ENCODE data around the gene NEK6. TPM values are rescaled to one million over a fixed set of nuclear protein-coding genes. Genes with fewer than 3 reads are reported as not detected.

The NEK6 gene
- total and polyA plus RNA-seq, 3 donors from 2014 or later: 11.5 to 21.5 (median 21.4) TPM

- intact Hi-C loops (cut with DNase I; ENCODE audit: low total_unique reads): no loop called here
- TF ChIP-seq CTCF (IDR thresholded peaks at IDR 0.05) (no peak), POLR2A (IDR thresholded peaks at IDR 0.05) (no peak)
- Histone ChIP-seq H3K36me3 (ENCODE audit: low read depth, missing control alignments) (no peaks in the 10 kb centered on the region), H3K4me1 (no peaks in the 10 kb centered on the region), H3K27me3 (no peaks in the 10 kb centered on the region), H3K27ac (no peak overlapping the region), H3K9me3 (no peaks in the 10 kb centered on the region), H3K4me3 (no peak overlapping the region)
- WGBS, 2 donors: 91% methylated on average over 5 of the region's 5 CpGs
- no peak for DNase-seq
Observed at GRCh38 chr9:124384846-124385245, 127.1 kb downstream of the NEK6 start.

- Histone ChIP-seq H3K27ac (no peak overlapping the region), H3K36me3 (ENCODE audit: low read depth, missing control alignments) (no peaks in the 10 kb centered on the region), H3K9me3 (no peaks in the 10 kb centered on the region), H3K4me1 (no peaks in the 10 kb centered on the region), H3K27me3 (no peaks in the 10 kb centered on the region), H3K4me3 (no peak overlapping the region)
- intact Hi-C loops (cut with DNase I; ENCODE audit: low total_unique reads): no loop called here
- 81 to 88% methylated on average over 7 of the region's 7 CpGs for WGBS, 2 donors
- DNase-seq: no peak
- TF ChIP-seq CTCF (IDR thresholded peaks at IDR 0.05) (no peak), POLR2A (IDR thresholded peaks at IDR 0.05) (no peak)
Observed at GRCh38 chr9:124385623-124386022, 127.9 kb downstream of the NEK6 start.

GRCh38 chr9:124386201-124386600 lies 128.5 kb downstream of the NEK6 start:
- no peak for DNase-seq
- H3K27me3 ChIP-seq: no peaks in the 10 kb centered on the region
- WGBS, 2 donors: 81 to 84% methylated on average over 3 of the region's 3 CpGs
- no peak overlapping the region for H3K27ac ChIP-seq
- no peaks in the 10 kb centered on the region for H3K4me1 ChIP-seq
- no peaks in the 10 kb centered on the region for H3K9me3 ChIP-seq
- intact Hi-C loops (cut with DNase I; ENCODE audit: low total_unique reads): no loop called here
- TF ChIP-seq CTCF (IDR thresholded peaks at IDR 0.05) (no peak), POLR2A (IDR thresholded peaks at IDR 0.05) (no peak)
- H3K36me3 ChIP-seq (ENCODE audit: low read depth, missing control alignments): no peaks in the 10 kb centered on the region
- H3K4me3 ChIP-seq: no peak overlapping the region

- WGBS, 2 donors: 82 to 91% methylated on average over 12 of the region's 12 CpGs
- intact Hi-C loops (cut with DNase I; ENCODE audit: low total_unique reads): no loop called here
- no peak overlapping the region for H3K27ac ChIP-seq
- TF ChIP-seq POLR2A (IDR thresholded peaks at IDR 0.05) (no peak), CTCF (IDR thresholded peaks at IDR 0.05) (no peak)
- no peaks in the 10 kb centered on the region for H3K36me3 ChIP-seq (ENCODE audit: low read depth, missing control alignments)
- no peaks in the 10 kb centered on the region for H3K9me3 ChIP-seq
- H3K27me3 ChIP-seq: no peaks in the 10 kb centered on the region
- H3K4me3 ChIP-seq: no peak overlapping the region
- no peak for DNase-seq
- H3K4me1 ChIP-seq: no peaks in the 10 kb centered on the region
Observed at GRCh38 chr9:124388275-124389048, 130.7 kb downstream of the NEK6 start.

All from testis (tissue), 3 donors.